Femur (tissue), 1 donor: ENCODE measurements around the gene EIF2AK3.
A peak's percentile ranks its signal among the peaks of the same experiment; 100 is the strongest.
"Not testable (repeated sequence)": the region's sequence is repeated elsewhere in the genome, so short reads cannot be mapped to it uniquely, and the experiment has no call there.

ENCODE experiments used
- DNase-seq: peaks from one replicate; pipeline ENCODE4 v3.0.0-alpha.2; 2017

EIF2AK3 gene

GRCh38 chr2:88591698-88592097, 35.6 kb downstream of the EIF2AK3 start:
- DNase-seq = no peak

- DNase-seq = peak; percentile 38
Observed at GRCh38 chr2:88590998-88591613, 36.2 kb downstream of the EIF2AK3 start.

GRCh38 chr2:88585969-88586368, 41.3 kb downstream of the EIF2AK3 start:
- DNase-seq = no peak

- no peak for DNase-seq
Observed at GRCh38 chr2:88582030-88582429, 45.2 kb downstream of the EIF2AK3 start.

- DNase-seq = no peak
Observed at GRCh38 chr2:88580088-88580487, 47.2 kb downstream of the EIF2AK3 start.

GRCh38 chr2:88575630-88576029, 51.6 kb downstream of the EIF2AK3 start:
- no peak for DNase-seq

GRCh38 chr2:88575051-88575450, 52.2 kb downstream of the EIF2AK3 start:
- no peak for DNase-seq

- DNase-seq = no peak
Observed at GRCh38 chr2:88574445-88574844, 52.8 kb downstream of the EIF2AK3 start.

GRCh38 chr2:88568179-88568578, 59.1 kb downstream of the EIF2AK3 start:
- DNase-seq = no peak

GRCh38 chr2:88564402-88564801, 62.9 kb downstream of the EIF2AK3 start:
- no peak for DNase-seq

- DNase-seq = no peak
Observed at GRCh38 chr2:88563129-88563528, 64.1 kb downstream of the EIF2AK3 start.

- no peak for DNase-seq
Observed at GRCh38 chr2:88561646-88562388, 65.4 kb downstream of the EIF2AK3 start.

GRCh38 chr2:88560619-88561307, 66.5 kb downstream of the EIF2AK3 start:
- no peak for DNase-seq

- no peak for DNase-seq
Observed at GRCh38 chr2:88557290-88557689, 70.0 kb downstream of the EIF2AK3 start.

GRCh38 chr2:88556026-88556425, 71.2 kb downstream of the EIF2AK3 start:
- DNase-seq = no peak

GRCh38 chr2:88554189-88554588, 73.1 kb downstream of the EIF2AK3 start:
- no peak for DNase-seq

GRCh38 chr2:88549616-88550292, 77.5 kb downstream of the EIF2AK3 start:
- no peak for DNase-seq

- DNase-seq = not testable (repeated sequence)
Observed at GRCh38 chr2:88546291-88546690, 81.0 kb downstream of the EIF2AK3 start.

GRCh38 chr2:88545118-88545517, 82.1 kb downstream of the EIF2AK3 start:
- DNase-seq = no peak

GRCh38 chr2:88543541-88544057, 83.7 kb downstream of the EIF2AK3 start:
- no peak for DNase-seq

- DNase-seq = no peak
Observed at GRCh38 chr2:88542668-88543067, 84.6 kb downstream of the EIF2AK3 start.

- DNase-seq = no peak
Observed at GRCh38 chr2:88540346-88540745, 86.9 kb downstream of the EIF2AK3 start.

- DNase-seq = no peak
Observed at GRCh38 chr2:88538362-88538917, 88.8 kb downstream of the EIF2AK3 start.
